ENCODE data around the gene ARF3. TPM values are rescaled to one million over a fixed set of nuclear protein-coding genes. Genes with fewer than 3 reads are reported as not detected.

The ARF3 gene
- total and polyA plus RNA-seq, 9 of the 15 experiments (the other 6 are each of a cell fraction or from before 2014, with no cell fraction given), result 5.9 to 170 (median 64.4) TPM

DNA sequence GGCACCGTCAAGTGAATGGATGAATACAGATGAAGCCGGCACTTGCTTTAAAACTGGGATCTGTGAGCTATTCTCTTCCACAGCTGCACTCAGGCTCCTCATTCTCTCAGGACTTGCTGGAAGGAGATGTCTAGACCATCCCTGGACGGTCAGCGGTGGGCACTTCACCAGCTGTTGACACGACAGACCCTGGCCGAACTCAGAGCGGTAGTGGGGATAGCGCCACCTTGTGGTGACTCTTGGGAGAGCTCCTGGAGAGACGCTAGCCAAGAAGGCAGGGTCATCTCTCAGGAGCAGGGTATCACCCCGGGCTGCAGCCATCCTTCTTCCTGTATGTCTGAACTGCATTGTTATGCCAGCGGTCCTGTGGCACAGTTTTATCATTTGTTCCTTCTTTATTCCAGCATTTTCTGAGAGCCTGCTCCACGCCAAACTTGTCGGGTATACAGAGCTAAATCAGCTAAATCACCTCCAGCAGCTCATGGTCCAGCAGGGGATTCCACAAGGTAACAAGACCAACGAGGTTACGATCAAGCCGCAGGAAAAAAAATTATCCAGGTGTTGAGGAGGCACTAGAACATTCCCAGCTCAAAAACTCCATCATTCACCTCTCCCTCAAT lies 30.9 kb upstream of the ARF3 start (continued):
- TF ChIP-seq RAD21 (CRISPR knock-in tag; conservative IDR thresholded peaks at IDR 0.05 in 1 of 2, IDR thresholded peaks at IDR 0.05 in 1 of 2) (peak in 1 of 2 experiments; percentile 55; a peak in 2 of 4 replicates), RCOR1 (IDR thresholded peaks at IDR 0.05; ENCODE audit: borderline replicate concordance in 1 of 2, low read depth in 2 of 2, low read length in 2 of 2) (0 out of 4 replicates have a peak, but pooled peaks of 1 of the 2 experiments have one; percentile 35)
- TF ChIP-seq, protein P1, sequence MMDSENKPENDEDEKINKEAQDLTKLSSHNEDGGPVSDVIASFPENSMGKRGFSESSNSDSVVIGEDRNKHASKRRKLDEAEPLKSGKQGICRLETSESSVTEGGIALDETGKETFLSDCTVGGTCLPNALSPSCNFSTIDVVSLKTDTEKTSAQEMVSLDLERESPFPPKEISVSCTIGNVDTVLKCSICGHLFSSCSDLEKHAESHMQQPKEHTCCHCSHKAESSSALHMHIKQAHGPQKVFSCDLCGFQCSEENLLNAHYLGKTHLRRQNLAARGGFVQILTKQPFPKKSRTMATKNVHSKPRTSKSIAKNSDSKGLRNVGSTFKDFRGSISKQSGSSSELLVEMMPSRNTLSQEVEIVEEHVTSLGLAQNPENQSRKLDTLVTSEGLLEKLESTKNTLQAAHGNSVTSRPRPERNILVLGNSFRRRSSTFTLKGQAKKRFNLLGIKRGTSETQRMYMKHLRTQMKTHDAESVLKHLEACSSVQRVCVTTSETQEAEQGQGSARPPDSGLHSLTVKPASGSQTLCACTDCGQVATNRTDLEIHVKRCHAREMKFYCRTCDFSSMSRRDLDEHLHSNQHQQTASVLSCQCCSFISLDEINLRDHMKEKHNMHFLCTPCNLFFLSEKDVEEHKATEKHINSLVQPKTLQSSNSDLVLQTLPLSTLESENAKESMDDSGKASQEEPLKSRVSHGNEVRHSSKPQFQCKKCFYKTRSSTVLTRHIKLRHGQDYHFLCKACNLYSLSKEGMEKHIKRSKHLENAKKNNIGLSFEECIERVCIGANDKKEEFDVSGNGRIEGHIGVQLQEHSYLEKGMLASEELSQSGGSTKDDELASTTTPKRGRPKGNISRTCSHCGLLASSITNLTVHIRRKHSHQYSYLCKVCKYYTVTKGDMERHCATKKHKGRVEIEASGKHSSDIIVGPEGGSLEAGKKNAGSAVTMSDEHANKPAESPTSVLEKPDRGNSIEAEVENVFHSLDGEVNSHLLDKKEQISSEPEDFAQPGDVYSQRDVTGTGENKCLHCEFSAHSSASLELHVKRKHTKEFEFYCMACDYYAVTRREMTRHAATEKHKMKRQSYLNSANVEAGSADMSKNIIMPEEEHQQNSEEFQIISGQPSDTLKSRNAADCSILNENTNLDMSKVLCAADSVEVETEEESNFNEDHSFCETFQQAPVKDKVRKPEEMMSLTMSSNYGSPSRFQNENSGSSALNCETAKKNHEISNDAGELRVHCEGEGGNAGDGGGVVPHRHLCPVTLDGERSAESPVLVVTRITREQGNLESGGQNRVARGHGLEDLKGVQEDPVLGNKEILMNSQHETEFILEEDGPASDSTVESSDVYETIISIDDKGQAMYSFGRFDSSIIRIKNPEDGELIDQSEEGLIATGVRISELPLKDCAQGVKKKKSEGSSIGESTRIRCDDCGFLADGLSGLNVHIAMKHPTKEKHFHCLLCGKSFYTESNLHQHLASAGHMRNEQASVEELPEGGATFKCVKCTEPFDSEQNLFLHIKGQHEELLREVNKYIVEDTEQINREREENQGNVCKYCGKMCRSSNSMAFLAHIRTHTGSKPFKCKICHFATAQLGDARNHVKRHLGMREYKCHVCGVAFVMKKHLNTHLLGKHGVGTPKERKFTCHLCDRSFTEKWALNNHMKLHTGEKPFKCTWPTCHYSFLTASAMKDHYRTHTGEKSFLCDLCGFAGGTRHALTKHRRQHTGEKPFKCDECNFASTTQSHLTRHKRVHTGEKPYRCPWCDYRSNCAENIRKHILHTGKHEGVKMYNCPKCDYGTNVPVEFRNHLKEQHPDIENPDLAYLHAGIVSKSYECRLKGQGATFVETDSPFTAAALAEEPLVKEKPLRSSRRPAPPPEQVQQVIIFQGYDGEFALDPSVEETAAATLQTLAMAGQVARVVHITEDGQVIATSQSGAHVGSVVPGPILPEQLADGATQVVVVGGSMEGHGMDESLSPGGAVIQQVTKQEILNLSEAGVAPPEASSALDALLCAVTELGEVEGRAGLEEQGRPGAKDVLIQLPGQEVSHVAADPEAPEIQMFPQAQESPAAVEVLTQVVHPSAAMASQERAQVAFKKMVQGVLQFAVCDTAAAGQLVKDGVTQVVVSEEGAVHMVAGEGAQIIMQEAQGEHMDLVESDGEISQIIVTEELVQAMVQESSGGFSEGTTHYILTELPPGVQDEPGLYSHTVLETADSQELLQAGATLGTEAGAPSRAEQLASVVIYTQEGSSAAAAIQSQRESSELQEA (IDR thresholded peaks at IDR 0.05; ENCODE audit: low read depth), result no peak

All from K562 (cell line).